ENCODE results near the gene NPDC1. TPM values are rescaled to one million over a fixed set of nuclear protein-coding genes. Genes with fewer than 3 reads are reported as not detected.

NPDC1 gene, protein sequence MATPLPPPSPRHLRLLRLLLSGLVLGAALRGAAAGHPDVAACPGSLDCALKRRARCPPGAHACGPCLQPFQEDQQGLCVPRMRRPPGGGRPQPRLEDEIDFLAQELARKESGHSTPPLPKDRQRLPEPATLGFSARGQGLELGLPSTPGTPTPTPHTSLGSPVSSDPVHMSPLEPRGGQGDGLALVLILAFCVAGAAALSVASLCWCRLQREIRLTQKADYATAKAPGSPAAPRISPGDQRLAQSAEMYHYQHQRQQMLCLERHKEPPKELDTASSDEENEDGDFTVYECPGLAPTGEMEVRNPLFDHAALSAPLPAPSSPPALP
- total RNA-seq (1 to 10 TPM; 2.7 to 5.6 TPM), polyA plus RNA-seq (10 to 100 TPM in 1 of 2 donors, 1 to 10 TPM in 1; 9.0 to 14.5 TPM)

DNA sequence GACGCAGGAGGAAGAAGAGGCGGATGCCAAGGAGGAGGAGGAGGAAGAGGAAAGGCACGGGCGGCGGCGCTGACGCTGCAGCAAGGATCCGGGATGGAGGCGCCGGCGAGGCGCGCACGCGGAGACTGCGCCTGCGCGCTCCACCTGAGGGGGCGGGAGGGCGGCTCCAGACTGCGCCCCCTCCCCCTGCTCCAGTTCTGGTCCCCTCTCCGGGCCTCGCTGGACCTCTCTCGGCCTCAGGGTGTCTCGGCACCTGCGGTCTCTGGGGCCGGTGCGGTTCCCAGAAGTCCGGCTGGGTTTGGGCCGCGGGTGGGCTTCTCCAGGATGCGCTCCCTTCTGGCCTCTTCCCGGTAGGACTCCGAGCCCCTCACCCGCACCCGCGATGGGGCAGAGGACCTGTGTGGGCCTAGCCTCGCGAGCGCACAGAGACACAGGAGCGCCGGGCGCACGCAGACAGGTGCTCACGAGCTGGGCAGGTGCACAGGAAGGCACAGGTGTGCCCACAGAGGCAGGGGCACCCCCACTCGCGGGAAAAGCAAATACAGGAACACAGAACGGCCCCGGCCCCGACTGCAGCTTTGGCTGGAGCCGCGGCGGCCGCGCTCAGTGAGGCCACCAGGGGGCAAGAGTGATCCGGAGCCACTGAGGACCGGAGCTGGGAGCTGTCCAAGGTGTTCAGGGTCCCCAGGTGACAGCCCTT lies at the start of gene NPDC1:
Gene NPDC1 (minus strand): TSS at position 90 of the 700 bp plus-strand sequence. CDS start 188 bp downstream, outside the sequence.
- WGBS = 2% methylated on average over 57 of the region's 57 CpGs
- Histone ChIP-seq H3K36me3 (ENCODE audit: control insufficient read depth in 4 of 4, insufficient read depth in 3 of 4, low read depth in 1 of 4, low read length in 3 of 4) (no peaks in the 10 kb centered on the region), H3K9ac (ENCODE audit: low read depth in 1 of 2, low read length in 2 of 2) (no peak within 1 kb of the TSS), H3K27me3 (ENCODE audit: control insufficient read depth in 4 of 4, insufficient read depth in 4 of 4, low read length in 3 of 4) (peaks cover 6 to 17% (median 8%) of the 10 kb centered on the region in 4 donors), H3K9me3 (ENCODE audit: control insufficient read depth in 4 of 4, low read length in 3 of 4) (no peaks in the 10 kb centered on the region), H3K27ac (ENCODE audit: low read depth in 1 of 2, low read length in 2 of 2) (peak within 1 kb of the TSS; percentile 4 to 27), H3K4me1 (ENCODE audit: control insufficient read depth in 4 of 4, insufficient read depth in 4 of 4, low read length in 3 of 4) (peaks cover 0 to 36% (median 4%) of the 10 kb centered on the region in 4 donors), H3K4me3 (ENCODE audit: low read depth in 1 of 3, low read length in 3 of 3) (peak within 1 kb of the TSS in 1 of 3 donors; percentile 54)
- TF ChIP-seq EGR1 (IDR thresholded peaks at IDR 0.05; ENCODE audit: low read depth in 2 of 2) (no peak), RXRA (IDR thresholded peaks at IDR 0.05) (no peak), RAD21 (IDR thresholded peaks at IDR 0.05) (peak; percentile 79 to 85), CTCF (IDR thresholded peaks at IDR 0.05; ENCODE audit: low read depth, low read length, missing input control) (peak; percentile 75), NR2F2 (IDR thresholded peaks at IDR 0.05) (no peak), FOXA2 (IDR thresholded peaks at IDR 0.05) (no peak), JUND (IDR thresholded peaks at IDR 0.05) (no peak), GABPA (IDR thresholded peaks at IDR 0.05 in 1 of 2, conservative IDR thresholded peaks at IDR 0.05 in 1 of 2) (no peak), ATF3 (IDR thresholded peaks at IDR 0.05) (no peak), ZBTB33 (IDR thresholded peaks at IDR 0.05) (no peak), YY1 (IDR thresholded peaks at IDR 0.05) (no peak)
- TF ChIP-seq, protein P1, sequence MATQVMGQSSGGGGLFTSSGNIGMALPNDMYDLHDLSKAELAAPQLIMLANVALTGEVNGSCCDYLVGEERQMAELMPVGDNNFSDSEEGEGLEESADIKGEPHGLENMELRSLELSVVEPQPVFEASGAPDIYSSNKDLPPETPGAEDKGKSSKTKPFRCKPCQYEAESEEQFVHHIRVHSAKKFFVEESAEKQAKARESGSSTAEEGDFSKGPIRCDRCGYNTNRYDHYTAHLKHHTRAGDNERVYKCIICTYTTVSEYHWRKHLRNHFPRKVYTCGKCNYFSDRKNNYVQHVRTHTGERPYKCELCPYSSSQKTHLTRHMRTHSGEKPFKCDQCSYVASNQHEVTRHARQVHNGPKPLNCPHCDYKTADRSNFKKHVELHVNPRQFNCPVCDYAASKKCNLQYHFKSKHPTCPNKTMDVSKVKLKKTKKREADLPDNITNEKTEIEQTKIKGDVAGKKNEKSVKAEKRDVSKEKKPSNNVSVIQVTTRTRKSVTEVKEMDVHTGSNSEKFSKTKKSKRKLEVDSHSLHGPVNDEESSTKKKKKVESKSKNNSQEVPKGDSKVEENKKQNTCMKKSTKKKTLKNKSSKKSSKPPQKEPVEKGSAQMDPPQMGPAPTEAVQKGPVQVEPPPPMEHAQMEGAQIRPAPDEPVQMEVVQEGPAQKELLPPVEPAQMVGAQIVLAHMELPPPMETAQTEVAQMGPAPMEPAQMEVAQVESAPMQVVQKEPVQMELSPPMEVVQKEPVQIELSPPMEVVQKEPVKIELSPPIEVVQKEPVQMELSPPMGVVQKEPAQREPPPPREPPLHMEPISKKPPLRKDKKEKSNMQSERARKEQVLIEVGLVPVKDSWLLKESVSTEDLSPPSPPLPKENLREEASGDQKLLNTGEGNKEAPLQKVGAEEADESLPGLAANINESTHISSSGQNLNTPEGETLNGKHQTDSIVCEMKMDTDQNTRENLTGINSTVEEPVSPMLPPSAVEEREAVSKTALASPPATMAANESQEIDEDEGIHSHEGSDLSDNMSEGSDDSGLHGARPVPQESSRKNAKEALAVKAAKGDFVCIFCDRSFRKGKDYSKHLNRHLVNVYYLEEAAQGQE (IDR thresholded peaks at IDR 0.05) = peak; percentile 96
- peak; percentile 80 for DNase-seq (ENCODE audit: low spot score)
